Fibroblast of villous mesenchyme (primary cell): ENCODE results near the gene CEACAM5. TPM values are rescaled to one million over a fixed set of nuclear protein-coding genes. Genes with fewer than 3 reads are reported as not detected.
"Not testable (repeated sequence)": the region's sequence is repeated elsewhere in the genome, so short reads cannot be mapped to it uniquely, and the experiment has no call there.

Experiments used
- DNase-seq: peaks from one replicate; pipeline ENCODE4 v3.0.0-alpha.2; 2010; ENCODE audit warnings: low read depth
- H3K4me3 ChIP-seq: 2 replicates; pipeline ENCODE4 v1.5.1; 2011; ENCODE audit warnings: low read depth, mild to moderate bottlenecking, low read length
- total RNA-seq: library from RNA; depleted of rRNA; stranded (reverse); fragments of >200 nt; gene quantifications from 2 replicates; pipeline ENCODE4 v1.2.3, GENCODE V29; 2012
- TF ChIP-seq, protein P1 (sequence below): IDR thresholded peaks from 2 replicates; pipeline ENCODE4 v1.5.1; 2012; ENCODE audit warnings: low read depth, mild to moderate bottlenecking, low read length; ENCODE audit not compliant: insufficient read depth

CEACAM5 gene
- total RNA-seq, 1 donor, result not detected

DNA sequence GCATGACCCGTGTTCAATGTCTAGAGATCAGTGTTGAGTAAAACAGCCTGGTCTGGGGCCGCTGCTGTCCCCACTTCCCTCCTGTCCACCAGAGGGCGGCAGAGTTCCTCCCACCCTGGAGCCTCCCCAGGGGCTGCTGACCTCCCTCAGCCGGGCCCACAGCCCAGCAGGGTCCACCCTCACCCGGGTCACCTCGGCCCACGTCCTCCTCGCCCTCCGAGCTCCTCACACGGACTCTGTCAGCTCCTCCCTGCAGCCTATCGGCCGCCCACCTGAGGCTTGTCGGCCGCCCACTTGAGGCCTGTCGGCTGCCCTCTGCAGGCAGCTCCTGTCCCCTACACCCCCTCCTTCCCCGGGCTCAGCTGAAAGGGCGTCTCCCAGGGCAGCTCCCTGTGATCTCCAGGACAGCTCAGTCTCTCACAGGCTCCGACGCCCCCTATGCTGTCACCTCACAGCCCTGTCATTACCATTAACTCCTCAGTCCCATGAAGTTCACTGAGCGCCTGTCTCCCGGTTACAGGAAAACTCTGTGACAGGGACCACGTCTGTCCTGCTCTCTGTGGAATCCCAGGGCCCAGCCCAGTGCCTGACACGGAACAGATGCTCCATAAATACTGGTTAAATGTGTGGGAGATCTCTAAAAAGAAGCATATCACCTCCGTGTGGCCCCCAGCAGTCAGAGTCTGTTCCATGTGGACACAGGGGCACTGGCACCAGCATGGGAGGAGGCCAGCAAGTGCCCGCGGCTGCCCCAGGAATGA lies 1.5 kb upstream of the CEACAM5 start:
- TF ChIP-seq, protein P1, sequence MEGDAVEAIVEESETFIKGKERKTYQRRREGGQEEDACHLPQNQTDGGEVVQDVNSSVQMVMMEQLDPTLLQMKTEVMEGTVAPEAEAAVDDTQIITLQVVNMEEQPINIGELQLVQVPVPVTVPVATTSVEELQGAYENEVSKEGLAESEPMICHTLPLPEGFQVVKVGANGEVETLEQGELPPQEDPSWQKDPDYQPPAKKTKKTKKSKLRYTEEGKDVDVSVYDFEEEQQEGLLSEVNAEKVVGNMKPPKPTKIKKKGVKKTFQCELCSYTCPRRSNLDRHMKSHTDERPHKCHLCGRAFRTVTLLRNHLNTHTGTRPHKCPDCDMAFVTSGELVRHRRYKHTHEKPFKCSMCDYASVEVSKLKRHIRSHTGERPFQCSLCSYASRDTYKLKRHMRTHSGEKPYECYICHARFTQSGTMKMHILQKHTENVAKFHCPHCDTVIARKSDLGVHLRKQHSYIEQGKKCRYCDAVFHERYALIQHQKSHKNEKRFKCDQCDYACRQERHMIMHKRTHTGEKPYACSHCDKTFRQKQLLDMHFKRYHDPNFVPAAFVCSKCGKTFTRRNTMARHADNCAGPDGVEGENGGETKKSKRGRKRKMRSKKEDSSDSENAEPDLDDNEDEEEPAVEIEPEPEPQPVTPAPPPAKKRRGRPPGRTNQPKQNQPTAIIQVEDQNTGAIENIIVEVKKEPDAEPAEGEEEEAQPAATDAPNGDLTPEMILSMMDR, result peak; percentile 57
- peak; percentile 4 for DNase-seq
- H3K4me3 ChIP-seq, result no peak overlapping the region

DNA sequence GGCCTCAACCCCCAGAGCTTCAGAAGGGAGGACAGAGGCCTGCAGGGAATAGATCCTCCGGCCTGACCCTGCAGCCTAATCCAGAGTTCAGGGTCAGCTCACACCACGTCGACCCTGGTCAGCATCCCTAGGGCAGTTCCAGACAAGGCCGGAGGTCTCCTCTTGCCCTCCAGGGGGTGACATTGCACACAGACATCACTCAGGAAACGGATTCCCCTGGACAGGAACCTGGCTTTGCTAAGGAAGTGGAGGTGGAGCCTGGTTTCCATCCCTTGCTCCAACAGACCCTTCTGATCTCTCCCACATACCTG lies 969 bp upstream of the CEACAM5 start:
- no peak for DNase-seq
- TF ChIP-seq, protein P1, result no peak
- H3K4me3 ChIP-seq, result no peak overlapping the region

DNA sequence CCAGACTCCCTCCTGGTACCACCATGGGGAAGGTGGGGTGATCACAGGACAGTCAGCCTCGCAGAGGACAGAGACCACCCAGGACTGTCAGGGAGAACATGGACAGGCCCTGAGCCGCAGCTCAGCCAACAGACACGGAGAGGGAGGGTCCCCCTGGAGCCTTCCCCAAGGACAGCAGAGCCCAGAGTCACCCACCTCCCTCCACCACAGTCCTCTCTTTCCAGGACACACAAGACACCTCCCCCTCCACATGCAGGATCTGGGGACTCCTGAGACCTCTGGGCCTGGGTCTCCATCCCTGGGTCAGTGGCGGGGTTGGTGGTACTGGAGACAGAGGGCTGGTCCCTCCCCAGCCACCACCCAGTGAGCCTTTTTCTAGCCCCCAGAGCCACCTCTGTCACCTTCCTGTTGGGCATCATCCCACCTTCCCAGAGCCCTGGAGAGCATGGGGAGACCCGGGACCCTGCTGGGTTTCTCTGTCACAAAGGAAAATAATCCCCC lies 505 bp upstream of the CEACAM5 start:
- no peak for DNase-seq
- TF ChIP-seq, protein P1, result no peak
- no peak overlapping the region for H3K4me3 ChIP-seq

DNA sequence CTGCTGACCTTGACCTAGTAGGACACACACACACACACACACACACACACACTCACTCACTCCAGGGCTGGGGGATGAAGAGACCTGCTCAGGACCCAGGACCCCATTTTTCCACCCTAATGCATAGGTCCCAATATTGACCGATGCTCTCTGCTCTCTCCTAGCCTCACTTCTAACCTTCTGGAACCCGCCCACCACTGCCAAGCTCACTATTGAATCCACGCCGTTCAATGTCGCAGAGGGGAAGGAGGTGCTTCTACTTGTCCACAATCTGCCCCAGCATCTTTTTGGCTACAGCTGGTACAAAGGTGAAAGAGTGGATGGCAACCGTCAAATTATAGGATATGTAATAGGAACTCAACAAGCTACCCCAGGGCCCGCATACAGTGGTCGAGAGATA lies 1.1 kb downstream of the CEACAM5 start:
- H3K4me3 ChIP-seq, DNase-seq: not testable (repeated sequence)

DNA sequence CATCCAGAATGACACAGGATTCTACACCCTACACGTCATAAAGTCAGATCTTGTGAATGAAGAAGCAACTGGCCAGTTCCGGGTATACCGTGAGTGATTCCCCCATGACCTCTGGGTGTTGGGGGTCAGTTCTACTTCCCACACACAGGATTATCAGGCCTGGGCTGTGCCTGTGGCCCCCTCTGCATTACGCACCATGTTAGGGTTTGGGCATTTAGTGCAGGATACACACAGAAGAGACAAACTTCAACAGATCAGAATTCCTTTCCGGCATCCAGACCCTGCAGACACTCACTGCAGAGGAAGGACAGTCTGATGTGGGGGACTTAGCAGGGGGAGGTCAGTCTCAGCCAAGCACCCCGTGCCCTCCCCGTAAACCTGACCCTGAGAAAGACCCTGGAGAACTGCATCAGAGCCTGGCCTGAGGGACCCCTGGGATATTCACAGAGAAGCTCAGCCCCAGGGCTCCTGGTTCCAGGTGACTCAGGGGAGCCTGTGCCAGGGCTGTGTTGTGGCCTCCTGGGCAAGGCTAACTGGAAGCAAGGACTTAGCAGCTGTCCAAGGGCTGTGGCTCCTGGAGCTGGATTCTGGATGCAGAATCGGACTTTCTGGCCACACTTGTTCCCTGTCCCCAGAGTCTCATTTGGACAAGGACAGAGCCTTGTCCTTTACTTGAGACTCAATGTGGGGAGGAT lies 1.7 kb downstream of the CEACAM5 start:
- no peak for DNase-seq
- TF ChIP-seq, protein P1, result no peak
- no peak overlapping the region for H3K4me3 ChIP-seq

DNA sequence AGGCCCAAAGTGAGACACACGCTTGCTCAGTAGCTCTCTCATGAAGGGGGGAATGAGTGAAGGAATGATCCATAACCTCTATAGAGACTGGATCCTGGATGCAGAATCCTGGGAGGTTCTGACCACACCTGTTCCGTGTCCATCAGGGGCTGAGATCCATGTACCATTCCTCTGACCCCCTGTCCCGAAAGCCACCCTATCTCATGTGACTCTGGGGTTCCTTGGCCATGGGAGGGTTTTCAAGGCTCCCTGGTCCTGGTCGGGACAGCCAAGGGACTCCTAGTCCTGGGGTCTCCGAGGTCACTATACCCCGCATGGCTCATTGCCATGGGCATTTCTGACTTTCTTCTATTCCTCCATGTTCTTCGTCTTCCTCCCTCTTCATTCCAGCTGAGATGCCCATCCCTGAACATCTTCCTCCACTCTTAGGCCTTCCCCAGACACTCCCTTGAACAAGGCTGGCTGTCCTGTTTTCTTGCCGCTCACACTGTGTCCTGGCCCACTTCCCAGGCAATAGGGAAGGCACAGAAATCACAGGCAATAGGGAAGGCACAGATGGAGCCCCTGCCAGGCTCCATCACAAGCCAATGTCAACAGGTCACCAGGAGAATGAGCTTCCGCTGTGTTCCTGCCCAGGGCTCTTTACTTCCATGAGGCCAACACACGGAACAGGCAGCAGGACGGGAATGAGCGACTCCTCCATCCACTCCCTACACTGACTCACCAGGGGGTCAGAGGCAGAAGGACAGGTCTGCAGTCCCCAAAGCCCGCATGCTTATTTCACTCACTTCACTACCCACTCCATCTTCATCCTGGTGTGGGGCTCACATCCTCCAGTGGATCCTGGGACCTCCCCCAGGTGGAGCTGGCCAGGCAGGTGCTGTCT lies 3.2 kb downstream of the CEACAM5 start:
- no peak for DNase-seq
- no peak overlapping the region for H3K4me3 ChIP-seq
- TF ChIP-seq, protein P1, result no peak

DNA sequence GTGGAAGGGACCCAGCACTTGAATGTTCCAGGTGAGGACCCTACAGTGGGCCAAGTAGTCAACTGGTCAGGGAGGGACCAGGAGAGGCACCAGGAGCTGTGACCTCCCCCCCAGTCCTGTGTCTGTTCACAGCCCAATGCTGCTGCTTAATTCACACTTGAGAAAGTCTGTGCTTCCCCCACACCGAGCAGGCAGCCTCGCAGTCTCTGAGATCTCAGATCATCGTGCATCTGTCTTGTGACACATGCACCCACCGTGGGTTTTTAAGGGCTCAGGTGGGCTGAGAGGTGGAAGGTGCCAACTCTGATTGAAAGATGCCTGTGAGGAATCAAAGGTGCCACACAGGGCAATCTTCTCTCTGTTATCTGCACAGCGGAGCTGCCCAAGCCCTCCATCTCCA lies 6.2 kb downstream of the CEACAM5 start:
- DNase-seq, result no peak
- H3K4me3 ChIP-seq, result no peak overlapping the region
- TF ChIP-seq, protein P1, result no peak
